ENCODE data around the gene KRTAP10-12. TPM values are rescaled to one million over a fixed set of nuclear protein-coding genes. Genes with fewer than 3 reads are reported as not detected.
"Not testable (repeated sequence)": the region's sequence is repeated elsewhere in the genome, so short reads cannot be mapped to it uniquely, and the experiment has no call there.

The KRTAP10-12 gene
- total and polyA plus RNA-seq, 10 donors, result not detected

DNA sequence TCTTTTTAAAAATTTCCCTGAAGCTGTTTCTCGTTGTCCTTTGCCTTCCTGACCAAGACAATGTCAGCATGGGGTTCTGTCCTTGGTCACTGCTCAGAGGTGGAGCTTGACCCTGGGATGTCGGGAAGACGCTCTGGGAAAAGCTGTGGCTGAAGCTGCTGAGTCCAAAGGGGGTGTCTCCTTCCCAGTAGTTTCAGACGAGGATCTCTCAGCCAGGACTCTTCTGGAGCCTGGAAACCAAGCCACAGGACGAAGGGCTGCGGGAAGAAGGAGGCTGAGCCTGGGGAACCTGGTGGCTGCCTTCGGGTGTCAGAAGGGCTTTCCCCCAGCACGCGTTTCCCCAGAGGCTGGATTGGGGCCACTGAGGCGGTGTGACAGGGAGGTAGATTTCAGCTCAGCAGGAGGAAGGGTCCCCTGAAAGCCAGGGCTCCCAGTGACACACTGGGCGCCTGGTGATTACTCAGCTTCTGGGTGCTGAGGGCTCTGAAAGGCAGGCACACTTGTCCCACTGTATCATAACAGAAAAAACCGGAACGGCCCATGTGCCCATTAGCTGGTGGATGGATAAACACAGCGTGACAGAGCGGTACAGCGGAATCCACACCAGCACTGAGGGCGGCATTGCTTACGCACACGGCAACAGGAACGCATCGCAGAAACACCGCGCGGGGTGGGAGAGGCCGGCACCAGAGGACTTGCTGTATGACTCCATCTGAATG lies 10.0 kb upstream of the KRTAP10-12 start:
- H3K4me1 ChIP-seq, result no peaks in the 10 kb centered on the region
- H3K27me3 ChIP-seq (replicated peaks in 1 of 7), result peaks cover 0 to 30% (median 0%) of the 10 kb centered on the region in 7 donors
- TF ChIP-seq POLR2AphosphoS5 (IDR thresholded peaks at IDR 0.05), result no peak
- H3K4me3 ChIP-seq, result no peak overlapping the region
- intact Hi-C loops (cut with DNase I; ENCODE audit: low total_unique reads), result no loop called here
- no peak for DNase-seq
- no peaks in the 10 kb centered on the region for H3K36me3 ChIP-seq
- peaks cover 0 to 3% (median 0%) of the 10 kb centered on the region in 8 donors for H3K9me3 ChIP-seq
- no peak overlapping the region for H3K27ac ChIP-seq
- 79 to 85% (median 79%) methylated on average over 25 of the region's 25 CpGs for WGBS, 5 donors

DNA sequence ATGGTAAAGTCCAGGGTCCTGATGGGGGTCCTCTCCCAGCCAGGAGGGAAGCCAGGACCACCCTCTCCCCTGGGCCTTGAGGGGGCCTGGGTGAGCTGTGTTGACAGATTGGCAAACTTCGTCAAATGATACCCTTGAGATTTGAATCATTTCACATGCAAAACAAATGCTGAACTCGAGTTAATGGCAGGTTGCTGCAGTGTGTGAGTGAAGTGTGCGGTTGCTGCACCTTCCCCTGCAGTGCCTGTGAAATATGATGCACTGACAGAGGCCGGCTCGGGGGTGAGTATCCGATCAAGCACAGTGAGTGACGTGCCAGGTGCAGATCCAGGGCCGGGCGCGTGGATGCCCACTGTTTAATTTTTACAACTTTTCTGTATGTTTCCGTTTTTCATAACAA lies 9.3 kb upstream of the KRTAP10-12 start:
- H3K36me3 ChIP-seq, result no peaks in the 10 kb centered on the region
- no peak overlapping the region for H3K4me3 ChIP-seq
- TF ChIP-seq POLR2A (IDR thresholded peaks at IDR 0.05) (no peak), POLR2AphosphoS5 (IDR thresholded peaks at IDR 0.05) (no peak)
- TF ChIP-seq, protein P1, sequence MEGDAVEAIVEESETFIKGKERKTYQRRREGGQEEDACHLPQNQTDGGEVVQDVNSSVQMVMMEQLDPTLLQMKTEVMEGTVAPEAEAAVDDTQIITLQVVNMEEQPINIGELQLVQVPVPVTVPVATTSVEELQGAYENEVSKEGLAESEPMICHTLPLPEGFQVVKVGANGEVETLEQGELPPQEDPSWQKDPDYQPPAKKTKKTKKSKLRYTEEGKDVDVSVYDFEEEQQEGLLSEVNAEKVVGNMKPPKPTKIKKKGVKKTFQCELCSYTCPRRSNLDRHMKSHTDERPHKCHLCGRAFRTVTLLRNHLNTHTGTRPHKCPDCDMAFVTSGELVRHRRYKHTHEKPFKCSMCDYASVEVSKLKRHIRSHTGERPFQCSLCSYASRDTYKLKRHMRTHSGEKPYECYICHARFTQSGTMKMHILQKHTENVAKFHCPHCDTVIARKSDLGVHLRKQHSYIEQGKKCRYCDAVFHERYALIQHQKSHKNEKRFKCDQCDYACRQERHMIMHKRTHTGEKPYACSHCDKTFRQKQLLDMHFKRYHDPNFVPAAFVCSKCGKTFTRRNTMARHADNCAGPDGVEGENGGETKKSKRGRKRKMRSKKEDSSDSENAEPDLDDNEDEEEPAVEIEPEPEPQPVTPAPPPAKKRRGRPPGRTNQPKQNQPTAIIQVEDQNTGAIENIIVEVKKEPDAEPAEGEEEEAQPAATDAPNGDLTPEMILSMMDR (IDR thresholded peaks at IDR 0.05 in 8 of 11, conservative IDR thresholded peaks at IDR 0.05 in 3 of 11), result no peak
- WGBS, 5 donors, result 79 to 91% (median 80%) methylated on average over 11 of the region's 11 CpGs
- peaks cover 0 to 30% (median 0%) of the 10 kb centered on the region in 7 donors for H3K27me3 ChIP-seq (replicated peaks in 1 of 7)
- H3K4me1 ChIP-seq, result no peaks in the 10 kb centered on the region
- DNase-seq, result no peak
- peaks cover 0 to 10% (median 5%) of the 10 kb centered on the region in 8 donors for H3K9me3 ChIP-seq
- intact Hi-C loops (cut with DNase I; ENCODE audit: low total_unique reads), result no loop called here
- H3K27ac ChIP-seq, result no peak overlapping the region

DNA sequence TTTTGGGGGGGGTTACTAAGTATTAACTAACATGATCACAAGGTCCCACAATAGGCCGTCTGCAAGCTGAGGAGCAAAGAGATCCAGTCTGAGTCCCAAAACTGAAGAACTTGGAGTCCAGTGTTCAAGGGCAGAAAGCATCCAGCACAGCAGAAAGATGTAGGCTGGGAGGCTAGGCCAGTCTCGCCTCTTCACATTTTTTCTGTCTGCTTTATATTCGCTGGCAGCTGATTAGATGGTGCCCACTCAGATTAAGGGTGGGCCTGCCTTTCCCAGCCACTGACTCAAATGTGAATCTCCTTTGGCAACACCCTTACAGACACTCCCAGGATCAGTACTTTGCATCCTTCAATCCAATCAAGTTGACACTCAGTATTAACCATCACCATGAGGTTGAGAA lies 7.2 kb upstream of the KRTAP10-12 start:
- DNase-seq; H3K27ac ChIP-seq; H3K4me3 ChIP-seq; intact Hi-C loops (cut with DNase I; ENCODE audit: low total_unique reads); H3K4me1 ChIP-seq; H3K36me3 ChIP-seq: not testable (repeated sequence)
- TF ChIP-seq POLR2AphosphoS5 (IDR thresholded peaks at IDR 0.05), result peak in 1 of 3 donors; percentile 5
- 80 to 89% (median 86%) methylated on average over 3 of the region's 3 CpGs for WGBS, 5 donors
- Histone ChIP-seq H3K27me3 (replicated peaks in 1 of 7) (peaks cover 0 to 30% (median 0%) of the 10 kb centered on the region in 7 donors), H3K9me3 (peaks cover 0 to 28% (median 21%) of the 10 kb centered on the region in 8 donors)

DNA sequence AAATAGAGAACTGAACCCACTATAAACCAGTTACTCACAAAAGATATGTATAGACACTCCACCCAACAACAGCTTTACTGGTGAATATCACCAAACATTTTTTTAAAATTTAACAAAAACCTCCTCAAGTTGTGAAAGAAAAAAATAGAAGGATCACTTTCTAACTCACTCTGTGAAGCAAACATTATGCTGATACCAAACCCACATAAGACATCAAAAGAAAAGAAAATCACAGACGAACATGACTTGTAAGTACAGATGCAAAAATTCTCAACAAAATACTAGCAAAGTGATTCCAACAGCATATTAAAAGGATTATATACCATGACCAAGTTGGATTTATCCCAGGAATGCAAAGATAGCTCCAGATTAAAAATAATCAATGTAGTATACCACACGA lies 5.3 kb upstream of the KRTAP10-12 start:
- H3K4me1 ChIP-seq, result no peaks in the 10 kb centered on the region
- WGBS, 5 donors, result 67 to 82% (median 78%) methylated on average over 2 of the region's 2 CpGs
- no peak overlapping the region for H3K27ac ChIP-seq
- intact Hi-C loops (cut with DNase I; ENCODE audit: low total_unique reads), result no loop called here
- no peak for TF ChIP-seq POLR2A (IDR thresholded peaks at IDR 0.05)
- TF ChIP-seq, protein P1 (IDR thresholded peaks at IDR 0.05 in 8 of 11, conservative IDR thresholded peaks at IDR 0.05 in 3 of 11), result no peak
- DNase-seq, result no peak
- H3K36me3 ChIP-seq, result no peaks in the 10 kb centered on the region
- H3K4me3 ChIP-seq, result no peak overlapping the region
- H3K9me3 ChIP-seq, result peaks cover 0 to 28% (median 21%) of the 10 kb centered on the region in 8 donors
- peaks cover 0 to 29% (median 0%) of the 10 kb centered on the region in 7 donors for H3K27me3 ChIP-seq (replicated peaks in 1 of 7)

DNA sequence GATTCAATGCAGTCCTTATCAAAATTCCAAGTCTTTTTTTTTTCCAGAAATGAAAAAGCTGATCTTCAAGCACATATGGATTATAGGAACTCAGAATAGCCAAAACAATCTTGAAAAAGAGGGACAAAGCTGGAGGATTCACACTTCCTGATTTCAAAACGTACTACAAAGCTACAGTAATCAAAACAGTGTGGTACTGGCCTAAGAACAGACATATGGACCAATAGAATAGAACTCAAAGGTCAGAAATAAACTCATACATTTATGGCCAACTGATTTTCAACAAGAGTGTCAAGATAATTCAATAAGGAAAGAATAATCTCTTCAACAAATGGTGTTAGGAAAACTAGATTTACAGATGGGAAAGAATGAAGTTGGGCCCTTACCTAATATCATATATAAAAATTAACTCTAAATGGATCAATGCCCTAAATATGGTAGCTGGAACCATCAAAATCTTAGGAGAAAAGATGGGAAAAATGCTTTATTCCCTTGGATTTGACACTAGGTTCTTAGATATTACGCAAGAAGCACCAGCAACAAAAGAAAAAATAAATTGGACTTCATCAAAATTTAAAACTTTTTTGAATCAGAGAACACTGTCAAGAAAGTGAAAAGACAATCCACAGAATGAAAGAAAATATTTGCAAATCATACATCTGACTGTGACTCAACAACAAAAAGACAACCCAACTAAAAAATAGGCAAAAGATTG lies 4.0 kb upstream of the KRTAP10-12 start:
- Histone ChIP-seq H3K4me1 (no peaks in the 10 kb centered on the region), H3K27me3 (replicated peaks in 1 of 7) (peaks cover 0 to 29% (median 12%) of the 10 kb centered on the region in 7 donors), H3K36me3 (no peaks in the 10 kb centered on the region), H3K9me3 (peaks cover 0 to 28% (median 21%) of the 10 kb centered on the region in 8 donors), H3K4me3 (no peak overlapping the region), H3K27ac (no peak overlapping the region)
- no peak for TF ChIP-seq POLR2AphosphoS5 (IDR thresholded peaks at IDR 0.05)
- no peak for TF ChIP-seq POLR2A (IDR thresholded peaks at IDR 0.05)
- TF ChIP-seq, protein P1 (IDR thresholded peaks at IDR 0.05 in 8 of 11, conservative IDR thresholded peaks at IDR 0.05 in 3 of 11), result no peak
- whole genome bisulfite sequencing, 5 donors, result 47 to 54% (median 49%) methylated on average over 2 of the region's 2 CpGs
- DNase-seq, result no peak
- intact Hi-C loops (cut with DNase I; ENCODE audit: low total_unique reads), result no loop called here

Data from spleen (tissue), 11 donors.